Epithelial cell of esophagus (primary cell): ENCODE data around the gene UBE2O.

Source experiments
- DNase-seq: peaks from one replicate; pipeline ENCODE4 v3.0.0; 2010; ENCODE audit warnings: low read depth
- H3K4me3 ChIP-seq: 2 replicates; pipeline ENCODE4 v1.5.1; 2011; ENCODE audit warnings: mild to moderate bottlenecking, low read length, control low read depth
- TF ChIP-seq, protein P1 (sequence below): IDR thresholded peaks from 2 replicates; pipeline ENCODE4 v1.5.1; 2011; ENCODE audit warnings: low read depth, mild to moderate bottlenecking, low read length, control low read depth, inconsistent platforms; ENCODE audit not compliant: insufficient read depth; ENCODE audit errors: missing control alignments

Gene UBE2O

DNA sequence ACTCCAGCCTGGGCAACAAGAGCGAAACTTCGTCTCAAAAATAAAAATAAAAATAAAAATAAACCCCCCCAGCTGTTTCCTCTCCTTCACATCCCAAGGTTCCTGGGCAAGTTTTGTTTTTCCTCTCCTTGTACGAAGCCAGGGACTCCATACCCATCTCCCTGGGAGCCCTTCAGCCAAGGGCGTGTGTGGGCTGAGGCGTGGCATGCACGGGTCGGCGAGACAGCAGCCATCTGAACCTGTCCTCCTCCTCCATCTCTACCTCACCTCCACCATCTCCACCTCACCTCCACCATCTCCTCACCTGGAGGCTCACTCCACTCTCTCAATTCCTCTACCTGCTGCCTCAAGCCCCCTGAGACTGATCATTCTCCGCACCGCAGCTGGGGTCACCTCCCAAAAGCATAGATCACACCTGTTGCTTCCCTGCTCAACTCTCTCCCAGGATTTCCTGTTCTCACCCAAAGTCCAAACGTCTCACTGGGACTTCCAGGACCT is 31.3 kb upstream of the UBE2O start:
- no peak for DNase-seq
- TF ChIP-seq, protein P1, sequence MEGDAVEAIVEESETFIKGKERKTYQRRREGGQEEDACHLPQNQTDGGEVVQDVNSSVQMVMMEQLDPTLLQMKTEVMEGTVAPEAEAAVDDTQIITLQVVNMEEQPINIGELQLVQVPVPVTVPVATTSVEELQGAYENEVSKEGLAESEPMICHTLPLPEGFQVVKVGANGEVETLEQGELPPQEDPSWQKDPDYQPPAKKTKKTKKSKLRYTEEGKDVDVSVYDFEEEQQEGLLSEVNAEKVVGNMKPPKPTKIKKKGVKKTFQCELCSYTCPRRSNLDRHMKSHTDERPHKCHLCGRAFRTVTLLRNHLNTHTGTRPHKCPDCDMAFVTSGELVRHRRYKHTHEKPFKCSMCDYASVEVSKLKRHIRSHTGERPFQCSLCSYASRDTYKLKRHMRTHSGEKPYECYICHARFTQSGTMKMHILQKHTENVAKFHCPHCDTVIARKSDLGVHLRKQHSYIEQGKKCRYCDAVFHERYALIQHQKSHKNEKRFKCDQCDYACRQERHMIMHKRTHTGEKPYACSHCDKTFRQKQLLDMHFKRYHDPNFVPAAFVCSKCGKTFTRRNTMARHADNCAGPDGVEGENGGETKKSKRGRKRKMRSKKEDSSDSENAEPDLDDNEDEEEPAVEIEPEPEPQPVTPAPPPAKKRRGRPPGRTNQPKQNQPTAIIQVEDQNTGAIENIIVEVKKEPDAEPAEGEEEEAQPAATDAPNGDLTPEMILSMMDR, result no peak
- no peak overlapping the region for H3K4me3 ChIP-seq

DNA sequence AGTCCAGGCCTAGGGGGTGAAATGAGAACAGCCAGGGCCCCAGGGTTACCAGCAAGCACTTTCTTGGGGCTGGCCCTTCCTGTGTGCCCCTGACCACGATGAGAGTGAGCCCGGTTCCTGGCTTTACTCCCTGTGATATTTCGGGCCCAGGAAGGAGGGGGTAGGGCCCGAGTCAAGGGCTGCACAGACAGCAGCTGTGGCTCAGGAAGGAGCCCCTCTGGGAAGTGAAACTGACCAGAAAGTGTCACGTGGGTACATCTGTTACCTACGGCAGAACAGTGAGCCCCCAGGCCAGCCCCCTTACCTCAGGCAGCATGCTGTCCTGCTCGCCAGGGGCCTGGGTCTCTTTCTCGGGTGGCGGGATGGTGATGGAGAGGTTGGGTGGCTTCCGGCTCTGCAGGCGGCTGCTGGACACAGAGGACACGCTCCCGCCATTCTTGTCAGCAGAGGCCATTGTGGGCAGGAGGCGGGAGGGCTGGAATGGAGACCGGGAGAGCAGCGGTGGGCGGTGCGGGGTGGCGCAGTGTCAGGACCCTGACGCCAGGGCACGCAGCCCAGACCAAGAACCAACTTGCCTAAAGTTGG is 28.2 kb upstream of the UBE2O start:
- TF ChIP-seq, protein P1, result no peak
- no peak overlapping the region for H3K4me3 ChIP-seq
- DNase-seq, result no peak

DNA sequence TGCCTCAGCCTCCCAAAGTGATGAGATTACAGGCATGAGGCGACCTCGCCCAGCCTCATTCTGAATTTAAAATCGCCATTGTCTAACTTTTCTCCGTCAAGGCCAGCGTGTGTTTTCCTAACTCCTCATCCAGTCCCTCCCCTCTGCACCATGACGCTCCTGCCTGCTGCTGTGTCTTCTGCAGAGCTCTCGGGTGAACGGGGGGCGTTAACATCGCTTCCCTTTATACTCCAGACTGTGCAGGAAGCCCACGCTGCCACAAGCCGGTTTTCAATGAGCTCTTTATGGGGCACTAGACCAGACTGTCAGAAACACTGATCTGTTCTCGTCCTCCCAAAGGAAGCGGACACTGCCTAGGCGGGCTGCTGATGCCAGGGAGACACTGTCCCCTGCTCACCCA is 27.7 kb upstream of the UBE2O start:
- no peak overlapping the region for H3K4me3 ChIP-seq
- no peak for DNase-seq
- TF ChIP-seq, protein P1, result no peak

DNA sequence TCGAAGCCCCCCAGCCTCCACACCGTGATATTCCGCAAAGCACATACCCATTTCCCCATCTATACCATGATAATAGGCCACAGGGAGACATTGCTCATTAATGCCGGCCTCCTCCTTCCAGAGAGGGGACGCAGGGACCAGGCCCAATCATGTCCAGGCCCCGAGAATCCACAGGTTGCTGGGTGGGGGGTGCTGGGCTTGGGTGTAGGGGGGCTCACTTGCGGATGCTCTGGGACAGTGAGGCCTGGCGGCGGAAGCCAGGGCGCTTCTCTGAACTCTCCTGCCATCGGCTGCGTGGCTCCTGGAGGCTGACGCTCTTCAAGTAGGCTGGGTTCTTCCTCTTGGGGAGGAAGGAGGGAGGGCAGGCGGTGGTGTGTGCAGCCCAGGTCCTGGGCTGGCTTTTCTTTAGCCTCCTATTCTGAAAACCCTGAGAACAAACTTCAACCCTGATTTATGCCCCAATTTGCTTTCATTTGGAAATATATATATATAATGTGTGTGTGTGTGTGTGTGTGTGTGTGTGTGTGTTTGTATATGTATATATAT is 26.6 kb upstream of the UBE2O start:
- TF ChIP-seq, protein P1, result no peak
- DNase-seq, result no peak
- H3K4me3 ChIP-seq, result no peak overlapping the region

DNA sequence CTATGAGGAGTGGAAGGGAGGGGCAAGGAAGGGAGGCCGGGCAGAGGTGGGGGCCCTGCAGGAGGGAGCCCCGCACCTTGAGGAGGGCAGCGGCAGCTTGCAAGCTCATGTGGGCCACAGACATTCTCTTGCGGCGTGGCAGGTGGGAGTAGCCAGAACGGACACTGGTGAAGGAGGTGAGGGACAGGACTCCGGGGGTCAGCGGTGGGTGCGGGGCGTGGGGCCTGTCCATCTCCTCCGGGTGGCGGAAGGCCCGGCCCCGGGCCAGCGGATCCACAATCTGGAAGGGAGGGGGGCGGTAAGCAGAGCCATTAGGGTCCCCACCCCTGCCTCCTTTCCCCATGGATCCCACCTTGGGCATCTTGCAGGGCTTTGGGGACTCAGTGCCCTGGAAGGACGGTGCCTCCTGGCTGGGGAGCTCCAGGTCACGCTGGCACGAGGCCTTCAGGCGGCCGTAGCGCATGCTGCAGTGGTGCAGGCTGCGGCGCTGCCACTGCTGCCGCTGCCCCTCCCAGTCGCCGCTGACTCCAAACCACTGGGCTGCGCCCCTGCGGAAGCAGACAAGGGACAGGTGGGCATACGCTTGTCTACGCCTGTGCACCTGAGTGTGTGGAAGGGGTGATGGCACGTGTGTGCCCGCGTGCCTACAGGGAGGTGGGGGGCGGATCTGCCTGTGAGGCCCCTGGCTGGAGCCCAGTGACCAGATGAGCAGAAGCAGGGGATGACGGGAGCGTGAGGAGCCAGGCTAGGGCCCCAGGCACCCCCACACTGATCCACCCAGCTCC is 26.0 kb upstream of the UBE2O start:
- TF ChIP-seq, protein P1, result no peak
- no peak overlapping the region for H3K4me3 ChIP-seq
- DNase-seq, result no peak

DNA sequence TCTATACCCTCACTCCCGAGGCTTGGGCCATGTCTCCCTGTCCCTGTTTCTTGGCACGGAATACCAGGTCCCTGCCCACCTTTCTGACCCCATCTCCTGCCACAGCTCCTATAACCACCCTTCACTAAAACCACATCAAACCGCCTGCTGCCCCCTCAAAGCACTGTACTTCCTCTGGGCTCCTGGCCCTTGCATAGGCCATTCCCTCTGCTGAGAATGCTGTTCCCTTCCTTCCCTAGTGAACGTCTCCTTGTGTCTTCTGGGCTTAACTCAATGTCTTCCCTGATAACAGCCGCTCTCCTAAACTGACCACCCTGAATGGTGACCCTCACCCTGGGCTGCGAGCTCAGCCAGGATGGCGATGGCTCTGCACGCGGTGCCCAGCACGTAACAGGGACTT is 25.1 kb upstream of the UBE2O start:
- no peak for DNase-seq
- TF ChIP-seq, protein P1, result no peak
- H3K4me3 ChIP-seq, result no peak overlapping the region
